B cell (primary cell): Measurements from ENCODE around the gene NPVF.

Experiments
- EZH2 ChIP-seq: IDR thresholded peaks from 2 replicates; pipeline ENCODE4 v1.6.1; 2012; ENCODE audit warnings: borderline replicate concordance, low read depth, mild to moderate bottlenecking, moderate library complexity, low read length; ENCODE audit not compliant: insufficient read depth, poor library complexity, severe bottlenecking
- TF ChIP-seq, protein P1 (sequence below): fragments of 200-600 bp; IDR thresholded peaks from one replicate; pipeline ENCODE4 v1.8.0; 2022; ENCODE audit warnings: antibody characterized with exemption, mild to moderate bottlenecking

GRCh38 chr7:25240896-25241295, 12.6 kb upstream of the NPVF start:
- TF ChIP-seq, protein P1, sequence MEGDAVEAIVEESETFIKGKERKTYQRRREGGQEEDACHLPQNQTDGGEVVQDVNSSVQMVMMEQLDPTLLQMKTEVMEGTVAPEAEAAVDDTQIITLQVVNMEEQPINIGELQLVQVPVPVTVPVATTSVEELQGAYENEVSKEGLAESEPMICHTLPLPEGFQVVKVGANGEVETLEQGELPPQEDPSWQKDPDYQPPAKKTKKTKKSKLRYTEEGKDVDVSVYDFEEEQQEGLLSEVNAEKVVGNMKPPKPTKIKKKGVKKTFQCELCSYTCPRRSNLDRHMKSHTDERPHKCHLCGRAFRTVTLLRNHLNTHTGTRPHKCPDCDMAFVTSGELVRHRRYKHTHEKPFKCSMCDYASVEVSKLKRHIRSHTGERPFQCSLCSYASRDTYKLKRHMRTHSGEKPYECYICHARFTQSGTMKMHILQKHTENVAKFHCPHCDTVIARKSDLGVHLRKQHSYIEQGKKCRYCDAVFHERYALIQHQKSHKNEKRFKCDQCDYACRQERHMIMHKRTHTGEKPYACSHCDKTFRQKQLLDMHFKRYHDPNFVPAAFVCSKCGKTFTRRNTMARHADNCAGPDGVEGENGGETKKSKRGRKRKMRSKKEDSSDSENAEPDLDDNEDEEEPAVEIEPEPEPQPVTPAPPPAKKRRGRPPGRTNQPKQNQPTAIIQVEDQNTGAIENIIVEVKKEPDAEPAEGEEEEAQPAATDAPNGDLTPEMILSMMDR = no peak
- no peak for TF ChIP-seq EZH2
